H1 (cell line): ENCODE results near the gene RPS25. TPM values are rescaled to one million over a fixed set of nuclear protein-coding genes. Genes with fewer than 3 reads are reported as not detected.
"Not testable (repeated sequence)": the region's sequence is repeated elsewhere in the genome, so short reads cannot be mapped to it uniquely, and the experiment has no call there.

Source experiments
- CTCF ChIA-PET: fragments of 300-600 bp; sonication (Branson Sonifier 250); formaldehyde crosslinking; loops from one replicate; lab custom pipeline; 2021; ENCODE audit not compliant: partially characterized antibody; lab: Charles Lee
- POLR2A ChIA-PET: fragments of 300-600 bp; sonication (Branson Sonifier 250); formaldehyde crosslinking; loops from one replicate; lab custom pipeline; 2021; ENCODE audit warnings: inconsistent platforms; ENCODE audit not compliant: partially characterized antibody; lab: Charles Lee
- DNase-seq, 2 experiments: peaks; one replicate each; pipeline versions ENCODE4 v3.0.0 to v3.0.0-alpha.2; 2010 to 2022; ENCODE audit warnings: low spot score in 2 of 2, low read depth in 1 of 2, mixed read lengths in 1 of 2
- FAIRE-seq: peaks from 2 replicates; lab custom pipeline; 2011; peaks lifted over from hg19 to GRCh38; lab: Jason Lieb, UNC
- H2AFZ ChIP-seq: 2 replicates; pipeline ENCODE4 v1.8.1; 2012; ENCODE audit warnings: low read length, inconsistent platforms
- H2AK5ac ChIP-seq: 2 replicates; pipeline ENCODE4 v1.6.1; 2013; ENCODE audit warnings: low read depth, low read length
- H2BK120ac ChIP-seq: replicated peaks from 2 replicates; pipeline ENCODE3; 2013; ENCODE audit warnings: low read depth, low read length, inconsistent platforms
- H2BK12ac ChIP-seq: 2 replicates; pipeline ENCODE4 v1.6.1; 2013; ENCODE audit warnings: low read depth, low read length
- H2BK15ac ChIP-seq: 2 replicates; pipeline ENCODE4 v1.6.1; 2013; ENCODE audit warnings: low read length
- H2BK20ac ChIP-seq: 2 replicates; pipeline ENCODE4 v1.6.1; 2013; ENCODE audit warnings: low read length
- H2BK5ac ChIP-seq: 2 replicates; pipeline ENCODE4 v1.6.1; 2013; ENCODE audit warnings: low read depth, low read length
- H3K14ac ChIP-seq: 2 replicates; pipeline ENCODE4 v1.6.1; 2013; ENCODE audit warnings: inconsistent platforms; ENCODE audit not compliant: insufficient read length
- H3K18ac ChIP-seq: 2 replicates; pipeline ENCODE4 v1.6.1; 2013; ENCODE audit warnings: low read length; ENCODE audit errors: extremely low read depth
- H3K23ac ChIP-seq: 2 replicates; pipeline ENCODE4 v1.6.1; 2013; ENCODE audit warnings: inconsistent platforms; ENCODE audit not compliant: insufficient read length
- H3K23me2 ChIP-seq: 2 replicates; pipeline ENCODE4 v1.6.1; 2013; ENCODE audit warnings: low read depth, low read length
- H3K27ac ChIP-seq: 2 replicates; pipeline ENCODE4 v1.6.1; 2011; ENCODE audit warnings: low read depth, low read length, inconsistent platforms
- H3K27me3 ChIP-seq, 4 experiments: replicated peaks in 1 of 4; 1 replicate in 1 of 4; 2 replicates in 3 of 4; pipeline versions ENCODE4 v1.6.1 to v1.8.1; 2011 to 2013; ENCODE audit warnings: low read length in 3 of 4, mild to moderate bottlenecking in 3 of 4, inconsistent platforms in 2 of 4, mixed read lengths in 2 of 4, moderate library complexity in 1 of 4; ENCODE audit not compliant: control insufficient read depth in 3 of 4, insufficient read depth in 3 of 4; ENCODE audit errors: extremely low read depth in 1 of 4
- H3K36me3 ChIP-seq, 4 experiments: 2 replicates each; pipeline versions ENCODE4 v1.6.1 to v1.8.1; 2011 to 2013; ENCODE audit warnings: mild to moderate bottlenecking in 4 of 4, low read length in 3 of 4, moderate library complexity in 2 of 4, control low read depth in 1 of 4, inconsistent platforms in 1 of 4; ENCODE audit not compliant: insufficient read depth in 4 of 4, control insufficient read depth in 2 of 4
- H3K4ac ChIP-seq: replicated peaks from 2 replicates; pipeline ENCODE3; 2013; ENCODE audit warnings: low read length, low read depth, mixed read lengths, inconsistent platforms; ENCODE audit not compliant: insufficient read length
- H3K4me1 ChIP-seq, 4 experiments: replicated peaks in 1 of 4; 1 replicate in 1 of 4; 2 replicates in 3 of 4; pipeline versions ENCODE4 v1.6.1 to v1.8.1; 2011 to 2013; ENCODE audit warnings: low read length in 3 of 4, inconsistent platforms in 2 of 4, mixed read lengths in 1 of 4; ENCODE audit not compliant: insufficient read depth in 4 of 4, control insufficient read depth in 3 of 4
- H3K4me2 ChIP-seq, 2 experiments: 2 replicates each; pipeline versions ENCODE4 v1.6.1 to v1.8.1; 2011 to 2013; ENCODE audit warnings: low read depth in 2 of 2, low read length in 2 of 2, control low read depth in 1 of 2, inconsistent platforms in 1 of 2, mild to moderate bottlenecking in 1 of 2; ENCODE audit not compliant: insufficient read depth in 1 of 2
- H3K4me3 ChIP-seq, 4 experiments: fragments of 200-600, 300-600 bp in 1 of 4; sonication (generic), shearing (Covaris generic), sonication (Bioruptor Twin) in 1 of 4; 2 replicates each; pipeline versions ENCODE4 v1.5.1 to v1.8.1; 2011 to 2016; ENCODE audit warnings: low read length in 4 of 4, low read depth in 3 of 4, control low read depth in 2 of 4, inconsistent platforms in 2 of 4, mild to moderate bottlenecking in 2 of 4, mixed read lengths in 1 of 4, moderate library complexity in 1 of 4; ENCODE audit not compliant: insufficient read depth in 2 of 4; ENCODE audit errors: extremely low read depth in 1 of 4
- H3K56ac ChIP-seq: replicated peaks from 2 replicates; pipeline ENCODE3; 2013; ENCODE audit warnings: low read depth, mild to moderate bottlenecking, mixed read lengths, low read length, inconsistent platforms; ENCODE audit not compliant: insufficient read length
- H3K79me1 ChIP-seq: 2 replicates; pipeline ENCODE4 v1.6.1; 2013; ENCODE audit warnings: low read depth, low read length, control low read depth
- H3K79me2 ChIP-seq, 2 experiments: 2 replicates each; pipeline versions ENCODE4 v1.6.1 to v1.8.1; 2012 to 2013; ENCODE audit warnings: low read length in 2 of 2, mild to moderate bottlenecking in 2 of 2, inconsistent platforms in 1 of 2; ENCODE audit not compliant: insufficient read depth in 2 of 2, control insufficient read depth in 1 of 2
- H3K9ac ChIP-seq, 4 experiments: replicated peaks in 1 of 4; 1 replicate in 1 of 4; 2 replicates in 3 of 4; pipeline versions ENCODE4 v1.6.1 to v1.8.1; 2011 to 2013; ENCODE audit warnings: low read depth in 3 of 4, low read length in 3 of 4, control low read depth in 2 of 4, mild to moderate bottlenecking in 2 of 4, moderate library complexity in 2 of 4, inconsistent platforms in 1 of 4; ENCODE audit errors: extremely low read depth in 1 of 4
- H3K9me3 ChIP-seq, 2 experiments: 2 replicates each; pipeline versions ENCODE4 v1.6.1 to v1.8.1; 2012 to 2013; ENCODE audit warnings: mild to moderate bottlenecking in 2 of 2, moderate library complexity in 2 of 2, control low read depth in 1 of 2, inconsistent platforms in 1 of 2, low read depth in 1 of 2, low read length in 1 of 2, mixed read lengths in 1 of 2; ENCODE audit not compliant: insufficient read depth in 2 of 2
- H4K20me1 ChIP-seq, 2 experiments: replicated peaks in 1 of 2; 2 replicates each; pipeline versions ENCODE3 to v1.8.1; 2011 to 2013; ENCODE audit warnings: inconsistent platforms in 2 of 2, low read length in 2 of 2, mild to moderate bottlenecking in 1 of 2; ENCODE audit not compliant: insufficient read depth in 2 of 2, control insufficient read depth in 1 of 2
- H4K5ac ChIP-seq: 2 replicates; pipeline ENCODE4 v1.6.1; 2013; ENCODE audit warnings: low read length, low read depth, mixed read lengths, inconsistent platforms; ENCODE audit not compliant: insufficient read length
- H4K8ac ChIP-seq: 2 replicates; pipeline ENCODE4 v1.8.0; 2013; ENCODE audit warnings: mild to moderate bottlenecking, moderate library complexity, low read length, inconsistent platforms; ENCODE audit not compliant: insufficient read depth; ENCODE audit errors: extremely low read depth
- H4K91ac ChIP-seq: replicated peaks from 2 replicates; pipeline ENCODE3; 2013; ENCODE audit warnings: low read length, mixed read lengths, inconsistent platforms; ENCODE audit not compliant: insufficient read length
- WGBS, 2 experiments: shearing (Covaris generic) in 1 of 2; methylation state at CpG; one replicate each; pipeline versions ENCODE4 v1.1.6 to v1.1.7; 2013 to 2015; ENCODE audit warnings: low lambda C conversion rate in 2 of 2, mixed read lengths in 2 of 2, inconsistent platforms in 1 of 2, low coverage in 1 of 2, missing lambda C conversion rate in 1 of 2; ENCODE audit not compliant: insufficient replicate concordance in 2 of 2, insufficient coverage in 1 of 2, insufficient read length in 1 of 2; ENCODE audit errors: extremely low coverage in 1 of 2, missing lambda C conversion rate in 1 of 2; 5-methylcytosine and 5-hydroxymethylcytosine counted together
- polyA plus RNA-seq, 7 experiments: library from polyadenylated mRNA; depleted of rRNA in 3 of 7; stranded (reverse) in 5 of 7; unstranded in 2 of 7; fragments of >200 nt in 5 of 7; fragments of 200-250 nt in 2 of 7; gene quantifications; 1 replicate in 5 of 7; 2 replicates in 1 of 7; 4 replicates in 1 of 7; pipeline versions ENCODE4 v1.2.1 to v1.2.3, GENCODE V29; 2011 to 2013; ENCODE audit warnings: missing spikeins in 2 of 7, mixed read lengths in 2 of 7
- total RNA-seq: library from RNA; stranded (reverse); fragmentation: NEBNext Ultra II Directional; extraction: Animal tissue kit (Norgen Biotek cat#: 25700); gene quantifications from 2 replicates; pipeline ENCODE4 v1.2.1, GENCODE V29; 2021

The RPS25 gene
- total and polyA plus RNA-seq, 2 of the 8 experiments (the other 6 are each of a cell fraction or from before 2014, with no cell fraction given), result 1,525 to 1,643 TPM

DNA sequence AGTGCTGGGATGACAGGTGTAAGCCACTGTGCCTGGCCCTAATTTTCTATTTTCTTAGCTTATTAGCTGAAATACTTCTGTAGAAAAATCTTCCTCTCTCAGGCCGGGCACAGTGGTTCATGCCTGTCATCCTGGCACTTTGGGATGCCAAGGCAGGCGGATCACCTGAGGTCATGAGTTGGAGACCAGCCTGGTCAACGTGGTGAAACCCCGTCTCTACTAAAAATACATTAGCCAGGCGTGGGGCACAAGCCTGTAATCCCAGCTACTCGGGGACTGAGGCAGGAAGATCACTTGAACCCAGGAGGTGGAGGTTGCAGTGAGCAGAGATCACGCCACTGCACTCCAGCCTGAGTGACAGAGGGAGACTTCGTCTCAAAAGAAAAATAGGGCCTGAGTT, 33.8 kb downstream of the RPS25 start:
- not testable (repeated sequence) for FAIRE-seq
- CTCF ChIA-PET, result interaction anchor here (0.7 to 1.2 kb wide), 2 partner anchors 10 to 159 kb away, joined by 3 to 5 read pairs; no protein-coding TSS in a partner anchor

More for the DNA sequence above, 33.8 kb downstream of the RPS25 start:
- H2AFZ ChIP-seq, H3K18ac ChIP-seq, H2BK120ac ChIP-seq, H3K23ac ChIP-seq, H3K9ac ChIP-seq, H4K91ac ChIP-seq, H3K56ac ChIP-seq, H3K79me1 ChIP-seq, H4K5ac ChIP-seq, H2BK15ac ChIP-seq, H3K27me3 ChIP-seq, H2BK5ac ChIP-seq, H3K27ac ChIP-seq, H3K79me2 ChIP-seq, H3K4me2 ChIP-seq, H3K14ac ChIP-seq, H3K4ac ChIP-seq, H3K36me3 ChIP-seq, H3K23me2 ChIP-seq, DNase-seq, H2AK5ac ChIP-seq, H4K8ac ChIP-seq, H3K9me3 ChIP-seq, H2BK20ac ChIP-seq, H3K4me3 ChIP-seq, H2BK12ac ChIP-seq, H4K20me1 ChIP-seq: not testable (repeated sequence)
- POLR2A ChIA-PET, result interaction anchor here (1.7 to 2.2 kb wide), 3 partner anchors 13 to 111 kb away, joined by 4 to 13 read pairs (median 6); partner anchors contain the start of gene CENATAC
- WGBS, 2 experiments, result 90% methylated on average over 8 of the region's 8 CpGs; no CpG with 5 or more reads in 1 of the 2 experiments
- H3K4me1 ChIP-seq, result peaks cover 0 to 12% (median 6%) of the 10 kb centered on the region in 4 experiments; a peak in 5 of 7 replicates
